ENCODE data around the gene TTBK2. TPM values are rescaled to one million over a fixed set of nuclear protein-coding genes. Genes with fewer than 3 reads are reported as not detected.
A peak's percentile ranks its signal among the peaks of the same experiment; 100 is the strongest.

TTBK2 gene
- total RNA-seq, 1 donor from 2014 or later = 14.1 TPM

GRCh38 chr15:42734076-42734672 is 186.4 kb downstream of the TTBK2 start:
- H3K9me3 Mint-ChIP-seq (ENCODE audit: unreplicated experiment) = no peaks in the 10 kb centered on the region
- TF ChIP-seq, protein P1, sequence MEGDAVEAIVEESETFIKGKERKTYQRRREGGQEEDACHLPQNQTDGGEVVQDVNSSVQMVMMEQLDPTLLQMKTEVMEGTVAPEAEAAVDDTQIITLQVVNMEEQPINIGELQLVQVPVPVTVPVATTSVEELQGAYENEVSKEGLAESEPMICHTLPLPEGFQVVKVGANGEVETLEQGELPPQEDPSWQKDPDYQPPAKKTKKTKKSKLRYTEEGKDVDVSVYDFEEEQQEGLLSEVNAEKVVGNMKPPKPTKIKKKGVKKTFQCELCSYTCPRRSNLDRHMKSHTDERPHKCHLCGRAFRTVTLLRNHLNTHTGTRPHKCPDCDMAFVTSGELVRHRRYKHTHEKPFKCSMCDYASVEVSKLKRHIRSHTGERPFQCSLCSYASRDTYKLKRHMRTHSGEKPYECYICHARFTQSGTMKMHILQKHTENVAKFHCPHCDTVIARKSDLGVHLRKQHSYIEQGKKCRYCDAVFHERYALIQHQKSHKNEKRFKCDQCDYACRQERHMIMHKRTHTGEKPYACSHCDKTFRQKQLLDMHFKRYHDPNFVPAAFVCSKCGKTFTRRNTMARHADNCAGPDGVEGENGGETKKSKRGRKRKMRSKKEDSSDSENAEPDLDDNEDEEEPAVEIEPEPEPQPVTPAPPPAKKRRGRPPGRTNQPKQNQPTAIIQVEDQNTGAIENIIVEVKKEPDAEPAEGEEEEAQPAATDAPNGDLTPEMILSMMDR (IDR thresholded peaks at IDR 0.05; ENCODE audit: unreplicated experiment) = no peak
- no peak overlapping the region for H3K27ac Mint-ChIP-seq (ENCODE audit: unreplicated experiment)
- peaks cover 12% of the 10 kb centered on the region for H3K27me3 Mint-ChIP-seq (ENCODE audit: unreplicated experiment)
- no peaks in the 10 kb centered on the region for H3K4me1 Mint-ChIP-seq (ENCODE audit: unreplicated experiment)
- peak overlapping the region; percentile 38 for H3K4me3 Mint-ChIP-seq (ENCODE audit: unreplicated experiment)
- peaks cover 33% of the 10 kb centered on the region for H3K36me3 Mint-ChIP-seq (ENCODE audit: low read depth, unreplicated experiment)
- DNase-seq (ENCODE audit: low spot score) = no peak

- Mint-ChIP-seq H3K4me1 (ENCODE audit: unreplicated experiment) (no peaks in the 10 kb centered on the region), H3K27ac (ENCODE audit: unreplicated experiment) (no peak overlapping the region), H3K4me3 (ENCODE audit: unreplicated experiment) (peak overlapping the region; percentile 31), H3K27me3 (ENCODE audit: unreplicated experiment) (peaks cover 10% of the 10 kb centered on the region), H3K36me3 (ENCODE audit: low read depth, unreplicated experiment) (peaks cover 40% of the 10 kb centered on the region), H3K9me3 (ENCODE audit: unreplicated experiment) (no peaks in the 10 kb centered on the region)
- no peak for DNase-seq (ENCODE audit: low spot score)
- TF ChIP-seq, protein P1 (IDR thresholded peaks at IDR 0.05; ENCODE audit: unreplicated experiment) = no peak
Observed at GRCh38 chr15:42733027-42733426, 187.6 kb downstream of the TTBK2 start.

DNA sequence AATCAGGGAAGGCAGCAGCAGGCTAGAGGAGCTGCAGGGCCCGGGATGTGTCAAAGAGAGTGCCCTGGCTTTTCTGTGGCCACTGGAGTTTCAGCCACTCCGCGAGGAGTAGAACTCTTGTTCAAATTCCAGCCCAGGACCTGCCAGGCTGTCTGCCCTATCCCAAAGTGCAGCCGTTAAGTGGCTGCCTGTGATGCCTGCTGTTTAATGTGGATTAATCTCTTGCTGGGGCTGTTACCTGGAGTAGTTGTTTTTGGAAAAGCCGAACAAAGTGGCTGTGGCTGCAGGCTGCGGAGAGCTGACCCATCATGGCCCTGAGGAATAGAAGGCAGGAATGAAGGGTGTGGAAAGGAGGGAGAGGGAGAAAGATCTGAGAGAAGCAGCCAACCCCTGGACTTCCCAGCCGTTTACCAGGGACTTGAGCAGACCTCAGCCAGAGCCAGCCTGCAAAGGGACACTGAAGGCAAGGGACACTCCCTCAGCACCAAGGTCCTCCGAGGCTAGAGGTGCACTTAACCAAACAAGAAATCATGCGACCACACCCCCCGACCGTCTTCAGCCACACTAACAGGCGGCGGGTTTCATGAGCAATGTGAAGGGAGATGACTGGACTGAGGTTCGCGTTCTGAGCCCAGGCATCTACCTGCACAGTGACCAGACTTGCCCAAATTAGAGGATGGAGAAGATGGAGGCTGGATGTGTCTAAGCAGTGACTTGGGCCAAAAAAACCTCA is 188.3 kb downstream of the TTBK2 start:
- Mint-ChIP-seq H3K4me3 (ENCODE audit: unreplicated experiment) (peak overlapping the region; percentile 73), H3K36me3 (ENCODE audit: low read depth, unreplicated experiment) (peaks cover 45% of the 10 kb centered on the region)

GRCh38 chr15:42731461-42731860 is 189.1 kb downstream of the TTBK2 start:
- Mint-ChIP-seq H3K27me3 (ENCODE audit: unreplicated experiment) (peaks cover 10% of the 10 kb centered on the region), H3K27ac (ENCODE audit: unreplicated experiment) (no peak overlapping the region), H3K4me1 (ENCODE audit: unreplicated experiment) (no peaks in the 10 kb centered on the region), H3K4me3 (ENCODE audit: unreplicated experiment) (peak overlapping the region; percentile 31), H3K9me3 (ENCODE audit: unreplicated experiment) (no peaks in the 10 kb centered on the region), H3K36me3 (ENCODE audit: low read depth, unreplicated experiment) (peaks cover 53% of the 10 kb centered on the region)
- DNase-seq (ENCODE audit: low spot score) = no peak
- TF ChIP-seq, protein P1 (IDR thresholded peaks at IDR 0.05; ENCODE audit: unreplicated experiment) = no peak

More for the DNA sequence above, 188.3 kb downstream of the TTBK2 start:
- no peak for DNase-seq (ENCODE audit: low spot score)
- H3K4me1 Mint-ChIP-seq (ENCODE audit: unreplicated experiment) = no peaks in the 10 kb centered on the region
- H3K27ac Mint-ChIP-seq (ENCODE audit: unreplicated experiment) = no peak overlapping the region
- TF ChIP-seq, protein P1 (IDR thresholded peaks at IDR 0.05; ENCODE audit: unreplicated experiment) = no peak
- no peaks in the 10 kb centered on the region for H3K9me3 Mint-ChIP-seq (ENCODE audit: unreplicated experiment)
- H3K27me3 Mint-ChIP-seq (ENCODE audit: unreplicated experiment) = peaks cover 10% of the 10 kb centered on the region

GRCh38 chr15:42730536-42730935 is 190.0 kb downstream of the TTBK2 start:
- H3K4me1 Mint-ChIP-seq (ENCODE audit: unreplicated experiment) = no peaks in the 10 kb centered on the region
- TF ChIP-seq, protein P1 (IDR thresholded peaks at IDR 0.05; ENCODE audit: unreplicated experiment) = no peak
- no peaks in the 10 kb centered on the region for H3K9me3 Mint-ChIP-seq (ENCODE audit: unreplicated experiment)
- peaks cover 57% of the 10 kb centered on the region for H3K36me3 Mint-ChIP-seq (ENCODE audit: low read depth, unreplicated experiment)
- H3K4me3 Mint-ChIP-seq (ENCODE audit: unreplicated experiment) = no peak overlapping the region
- DNase-seq (ENCODE audit: low spot score) = no peak
- peaks cover 6% of the 10 kb centered on the region for H3K27me3 Mint-ChIP-seq (ENCODE audit: unreplicated experiment)
- H3K27ac Mint-ChIP-seq (ENCODE audit: unreplicated experiment) = no peak overlapping the region
